COLO668 (cell line): ENCODE results near the gene BMP2K.
"Not testable (repeated sequence)": the region's sequence is repeated elsewhere in the genome, so short reads cannot be mapped to it uniquely, and the experiment has no call there.

ENCODE experiments used
- DNase-seq: peaks from one replicate; lab custom pipeline; 2025; ENCODE audit not compliant: unreplicated experiment; lab: John Stamatoyannopoulos, UW

Gene BMP2K

GRCh38 chr4:78787392-78788006, 11.3 kb downstream of the BMP2K start:
- no peak for DNase-seq

GRCh38 chr4:78788007-78788889, 12.1 kb downstream of the BMP2K start:
- no peak for DNase-seq

DNA sequence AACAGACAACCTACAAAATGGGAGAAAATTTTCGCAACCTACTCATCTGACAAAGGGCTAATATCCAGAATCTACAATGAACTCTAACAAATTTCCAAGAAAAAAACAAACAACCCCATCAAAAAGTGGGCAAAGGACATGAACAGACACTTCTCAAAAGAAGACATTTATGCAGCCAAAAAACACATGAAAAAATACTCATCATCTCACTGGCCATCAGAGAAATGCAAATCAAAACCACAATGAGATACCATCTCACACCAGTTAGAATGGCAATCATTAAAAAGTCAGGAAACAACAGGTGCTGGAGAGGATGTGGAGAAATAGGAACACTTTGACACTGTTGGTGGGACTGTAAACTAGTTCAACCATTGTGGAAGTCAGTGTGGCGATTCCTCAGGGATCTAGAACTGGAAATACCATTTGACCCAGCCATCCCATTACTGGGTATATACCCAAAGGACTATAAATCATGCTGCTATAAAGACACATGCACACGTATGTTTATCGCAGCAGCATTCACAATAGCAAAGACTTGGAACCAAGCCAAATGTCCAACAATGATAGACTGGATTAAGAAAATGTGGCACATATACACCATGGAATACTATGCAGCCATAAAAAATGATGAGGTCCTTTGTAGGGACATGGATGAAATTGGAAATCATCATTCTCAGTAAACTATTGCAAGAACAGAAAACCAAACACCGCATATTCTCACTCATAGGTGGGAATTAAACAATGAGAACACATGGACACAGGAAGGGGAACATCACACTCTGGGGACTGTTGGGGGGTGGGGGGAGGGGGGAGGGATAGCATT, 19.7 kb downstream of the BMP2K start:
- not testable (repeated sequence) for DNase-seq

DNA sequence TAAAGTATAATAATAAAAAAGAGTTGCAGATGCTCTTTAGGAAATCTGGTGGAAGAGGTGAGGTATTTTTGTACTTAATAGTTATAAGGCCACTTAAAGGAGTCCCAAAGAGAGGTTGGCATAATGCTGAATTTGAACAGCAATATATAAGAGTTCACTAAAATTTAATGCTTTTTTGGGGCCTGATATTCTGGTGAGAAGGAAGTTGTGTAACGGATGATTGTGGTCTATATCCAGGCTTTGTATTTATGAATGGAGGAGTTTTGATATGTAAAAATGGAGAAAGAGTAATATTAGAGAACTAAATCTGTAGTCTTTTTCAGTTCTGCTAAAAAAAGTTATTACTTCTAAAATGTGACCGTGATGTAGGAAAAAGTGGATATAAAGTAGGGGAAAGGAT, 20.4 kb downstream of the BMP2K start:
- no peak for DNase-seq

DNA sequence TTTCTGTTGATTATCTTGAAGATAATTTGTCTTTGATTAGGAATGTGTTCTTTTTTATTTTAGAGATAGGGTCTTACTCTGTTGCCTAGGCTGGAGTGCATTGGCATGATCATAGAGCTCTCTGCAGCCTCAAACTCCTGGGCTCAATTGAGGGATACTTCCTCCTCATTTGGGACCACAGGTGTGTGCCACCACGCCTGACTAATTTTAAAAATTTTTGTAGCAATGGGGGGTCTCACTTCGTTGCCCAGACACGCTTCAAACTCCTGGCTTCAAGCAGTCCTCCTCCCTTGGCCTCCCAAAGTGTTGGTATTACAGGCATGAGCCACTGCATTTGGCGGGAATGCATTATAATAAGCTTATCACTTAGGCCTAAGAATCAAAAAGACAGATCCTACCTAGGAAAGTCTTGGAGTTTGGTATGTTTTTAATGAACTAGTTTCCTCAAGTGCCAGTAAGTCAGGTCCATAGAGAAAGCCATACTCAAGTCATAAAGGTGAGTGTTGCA, 21.7 kb downstream of the BMP2K start:
- no peak for DNase-seq

- DNase-seq = no peak
These were observed 23.7 kb downstream of the BMP2K start for GRCh38 chr4:78799551-78800495.

DNA sequence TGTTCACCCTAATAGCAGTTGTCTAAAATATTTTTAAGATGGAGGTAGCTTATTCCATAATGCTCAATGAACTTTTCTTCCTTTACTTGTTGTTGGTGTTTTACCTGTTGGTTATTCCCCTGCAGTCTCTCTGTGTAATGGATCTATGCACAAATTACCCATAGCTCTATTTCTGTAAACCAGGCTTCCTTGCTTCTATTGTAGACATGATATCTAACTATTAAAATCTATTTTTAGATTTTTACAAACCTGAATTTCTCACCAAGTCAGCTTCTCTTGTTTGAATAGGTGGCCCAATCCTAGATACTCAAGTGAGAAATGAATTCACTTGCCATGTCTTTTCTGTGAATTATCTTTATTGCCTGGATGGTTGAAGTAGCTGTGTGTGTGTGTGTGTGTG, 24.8 kb downstream of the BMP2K start:
- no peak for DNase-seq

DNA sequence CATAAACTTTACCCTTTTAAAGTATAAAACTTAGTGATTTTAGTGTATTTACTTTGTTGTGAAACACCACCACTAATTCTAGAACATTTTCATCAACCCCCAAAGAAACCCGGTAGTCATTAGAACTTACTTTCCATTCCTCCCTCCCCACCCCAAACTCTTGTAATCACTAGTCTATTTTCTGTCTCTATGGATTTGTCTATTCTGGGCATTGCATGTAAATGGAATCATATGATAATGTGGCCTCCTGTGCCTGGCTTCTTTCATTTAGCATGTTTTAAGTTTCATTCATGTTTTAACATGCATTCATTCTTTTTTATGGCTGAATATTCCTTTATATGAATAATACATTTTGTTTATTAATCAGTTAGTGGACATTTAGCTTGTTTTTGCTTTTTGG, 27.8 kb downstream of the BMP2K start:
- no peak for DNase-seq

- DNase-seq = no peak
These were observed 30.9 kb downstream of the BMP2K start for GRCh38 chr4:78806943-78807460.

DNA sequence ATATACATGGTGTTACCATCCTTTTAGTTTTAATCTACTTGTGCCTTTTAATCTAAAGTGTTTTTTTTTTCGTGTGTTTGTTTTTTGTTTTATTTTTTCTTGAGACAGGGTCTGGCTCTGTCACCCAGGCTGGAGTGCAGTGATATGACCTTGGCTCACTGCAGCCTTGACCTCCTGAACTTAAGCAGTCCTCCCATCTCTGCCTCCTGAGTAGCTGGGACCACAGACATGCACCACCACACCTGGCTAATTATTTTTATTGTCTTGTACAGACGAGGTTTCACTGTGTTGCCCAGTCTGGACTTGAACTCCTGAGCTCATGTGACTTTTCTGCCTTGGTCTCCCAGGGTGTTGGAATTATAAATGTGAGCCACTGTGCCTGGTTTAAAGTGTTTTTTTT, 33.1 kb downstream of the BMP2K start:
- no peak for DNase-seq

- DNase-seq = no peak
These were observed 34.0 kb downstream of the BMP2K start for GRCh38 chr4:78809928-78810835.

GRCh38 chr4:78811034-78811433, 34.9 kb downstream of the BMP2K start:
- DNase-seq = no peak

DNA sequence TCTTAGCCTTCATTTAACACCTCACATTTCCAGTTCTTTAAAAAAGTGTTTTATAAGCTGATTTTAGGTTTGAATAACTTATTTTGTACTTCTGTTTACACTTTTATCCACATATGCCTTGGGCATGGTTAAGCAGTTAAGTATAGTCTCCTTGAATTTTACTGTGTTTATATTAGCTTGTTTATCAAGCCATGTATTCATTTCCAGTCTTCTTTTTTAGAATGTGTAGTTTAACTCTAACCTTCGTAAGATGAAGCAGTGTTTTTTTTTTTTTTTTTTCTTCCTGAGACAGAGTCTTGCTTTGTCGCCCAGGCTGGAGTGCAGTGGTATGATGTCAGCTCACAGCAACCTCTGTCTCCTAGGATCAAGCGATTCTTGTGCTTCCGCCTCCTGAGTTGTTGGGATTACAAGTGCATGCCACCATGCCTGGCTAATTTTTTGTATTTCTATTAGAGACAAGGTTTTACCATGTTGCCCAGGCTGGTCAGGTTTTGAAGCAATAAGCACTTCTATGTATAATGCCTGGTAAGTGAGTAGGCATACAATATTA, 42.5 kb downstream of the BMP2K start:
- no peak for DNase-seq

GRCh38 chr4:78824001-78824400, 47.9 kb downstream of the BMP2K start:
- DNase-seq = no peak

DNA sequence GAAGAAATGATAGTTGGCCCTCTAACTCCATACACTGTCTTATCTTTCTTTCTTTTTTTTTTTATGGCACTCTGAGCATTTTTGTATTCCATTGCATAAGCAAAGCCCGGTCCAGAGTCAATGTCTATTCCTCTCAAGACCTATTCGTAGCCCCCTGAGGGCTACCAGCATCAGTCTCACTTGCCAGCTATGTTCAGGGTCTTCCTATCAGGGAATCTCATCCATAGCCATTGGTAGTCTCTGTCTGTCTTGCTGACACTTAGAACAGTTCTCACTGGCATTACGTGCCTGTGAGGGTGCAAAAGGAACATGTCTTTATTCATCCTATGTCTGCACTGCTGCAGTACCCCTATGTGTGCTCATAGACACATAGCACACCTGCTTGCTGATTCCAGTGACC, 51.0 kb downstream of the BMP2K start:
- no peak for DNase-seq

DNA sequence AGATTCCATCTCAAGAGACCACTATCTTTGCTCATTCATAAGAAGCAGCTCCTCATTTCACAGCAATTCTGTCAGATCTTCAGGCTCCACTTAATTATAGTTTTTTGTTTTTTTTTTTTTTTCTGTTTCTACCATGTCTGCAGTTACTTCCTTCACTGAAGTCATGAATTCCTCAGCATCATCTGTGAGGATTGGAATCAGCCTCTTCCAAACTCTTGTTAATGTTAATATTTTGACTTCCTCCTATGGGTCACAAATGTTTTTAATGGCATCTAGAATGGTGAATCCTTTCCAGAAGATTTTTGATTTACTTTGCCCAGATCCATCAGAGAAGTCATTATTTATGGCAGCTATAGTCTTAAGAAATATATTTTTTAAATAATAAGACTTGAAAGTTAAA, 53.1 kb downstream of the BMP2K start:
- DNase-seq = no peak

GRCh38 chr4:78839676-78840075, 63.5 kb downstream of the BMP2K start:
- not testable (repeated sequence) for DNase-seq

DNA sequence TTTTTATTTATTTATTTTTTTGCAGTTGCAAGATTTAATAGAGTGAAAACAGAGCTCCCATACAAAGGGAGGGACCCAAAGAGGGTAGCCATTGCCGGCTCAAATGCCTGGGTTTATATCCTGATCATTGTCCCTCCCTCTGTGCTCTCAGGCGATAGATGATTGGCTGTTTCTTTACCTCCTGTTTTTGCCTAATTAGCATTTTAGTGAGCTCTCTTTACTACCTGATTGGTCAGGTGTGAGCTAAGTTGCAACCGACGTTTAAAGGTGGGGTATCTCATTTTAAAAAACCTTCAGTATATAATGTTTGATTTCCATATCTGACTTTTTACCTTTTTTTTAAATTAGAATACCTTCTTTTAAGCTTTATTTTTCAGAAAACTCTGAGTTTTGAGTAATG, 64.1 kb downstream of the BMP2K start:
- not testable (repeated sequence) for DNase-seq

DNA sequence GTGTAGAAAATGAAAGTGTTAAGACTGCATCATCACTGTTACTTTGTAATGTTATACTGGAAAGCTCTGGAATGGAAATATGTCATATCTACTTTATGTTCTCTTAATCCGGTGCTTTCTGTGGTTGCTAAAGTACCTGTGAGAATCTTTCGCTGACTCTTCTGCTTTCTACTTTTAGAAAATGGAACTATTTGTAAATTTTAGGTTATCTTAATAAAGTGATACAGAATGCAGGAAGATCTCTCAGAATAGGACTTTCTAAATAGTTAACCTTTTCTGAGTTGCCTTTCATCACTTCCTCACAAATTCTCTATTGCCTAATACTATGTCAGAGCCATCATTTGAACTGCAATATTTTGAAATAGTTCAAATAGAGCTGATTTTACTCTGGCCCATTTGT, 69.3 kb downstream of the BMP2K start:
- DNase-seq = no peak
